ENCODE results near the gene MRPL47. TPM values are rescaled to one million over a fixed set of nuclear protein-coding genes. Genes with fewer than 3 reads are reported as not detected.

MRPL47 gene
- total and polyA plus RNA-seq, 2 experiments from 2014 or later = 46.7 to 229 TPM

GRCh38 chr3:179560791-179561190 lies 43.6 kb downstream of the MRPL47 start:
- Histone ChIP-seq H3K4me3 (no peak overlapping the region), H3K27ac (ENCODE audit: low read depth) (no peak overlapping the region), H3K36me3 (ENCODE audit: insufficient read depth) (no peaks in the 10 kb centered on the region), H3K27me3 (ENCODE audit: insufficient read depth) (no peaks in the 10 kb centered on the region), H3F3A (replicated peaks; ENCODE audit: low read depth) (no peaks in the 10 kb centered on the region), H3K4me1 (ENCODE audit: insufficient read depth) (no peaks in the 10 kb centered on the region), H3K4me2 (no peak overlapping the region), H3K9me2 (ENCODE audit: insufficient read depth) (no peaks in the 10 kb centered on the region), H2AFZ (no peak overlapping the region), H4K20me1 (replicated peaks; ENCODE audit: insufficient read depth) (peaks cover 21% of the 10 kb centered on the region), H3K79me2 (replicated peaks; ENCODE audit: insufficient read depth) (peaks cover 23% of the 10 kb centered on the region)
- TF ChIP-seq ZNF114 (CRISPR knock-in tag; IDR thresholded peaks at IDR 0.05) (no peak), ZNF331 (CRISPR knock-in tag; IDR thresholded peaks at IDR 0.05; ENCODE audit: low read depth) (no peak)
- Mint-ChIP-seq H3K4me1 (peaks cover 5% of the 10 kb centered on the region; the same call in 1 of the 3 replicates), H3K27me3 (ENCODE audit: insufficient read depth, low read depth, poor library complexity) (peaks cover 11% of the 10 kb centered on the region), H3K4me3 (no peak overlapping the region), H3K36me3 (ENCODE audit: low read depth) (no peaks in the 10 kb centered on the region), H3K27ac (no peak overlapping the region), H3K9me3 (no peaks in the 10 kb centered on the region)
- DNase-seq (ENCODE audit: low spot score) = no peak
- ATAC-seq = no peak

- Mint-ChIP-seq H3K4me3 (no peak overlapping the region), H3K27ac (no peak overlapping the region; the same call in 1 of the 2 replicates), H3K36me3 (ENCODE audit: low read depth) (no peaks in the 10 kb centered on the region), H3K27me3 (ENCODE audit: insufficient read depth, low read depth, poor library complexity) (peaks cover 11% of the 10 kb centered on the region), H3K4me1 (peaks cover 2% of the 10 kb centered on the region; the same call in 1 of the 3 replicates), H3K9me3 (no peaks in the 10 kb centered on the region)
- Histone ChIP-seq H3F3A (replicated peaks; ENCODE audit: low read depth) (no peaks in the 10 kb centered on the region), H3K4me3 (no peak overlapping the region), H2AFZ (no peak overlapping the region), H3K4me2 (no peak overlapping the region), H3K9me2 (ENCODE audit: insufficient read depth) (no peaks in the 10 kb centered on the region), H4K20me1 (replicated peaks; ENCODE audit: insufficient read depth) (peaks cover 3% of the 10 kb centered on the region; the same call in 1 of the 2 replicates), H3K27me3 (ENCODE audit: insufficient read depth) (no peaks in the 10 kb centered on the region), H3K79me2 (replicated peaks; ENCODE audit: insufficient read depth) (peaks cover 4% of the 10 kb centered on the region), H3K4me1 (ENCODE audit: insufficient read depth) (no peaks in the 10 kb centered on the region), H3K36me3 (ENCODE audit: insufficient read depth) (no peaks in the 10 kb centered on the region), H3K27ac (ENCODE audit: low read depth) (no peak overlapping the region)
- DNase-seq (ENCODE audit: low spot score) = peak; percentile 83
- ATAC-seq = no peak
- TF ChIP-seq POLR2AphosphoS5 (IDR thresholded peaks at IDR 0.05; ENCODE audit: low read depth) = no peak
- TF ChIP-seq ZNF331 (CRISPR knock-in tag; IDR thresholded peaks at IDR 0.05; ENCODE audit: low read depth) = no peak
- peak; percentile 97 to 98 for TF ChIP-seq CTCF (conservative IDR thresholded peaks at IDR 0.05; ENCODE audit: low read depth in 2 of 2)
- TF ChIP-seq STAT1 (IDR thresholded peaks at IDR 0.05; ENCODE audit: unreplicated experiment) = no peak
- no peak for TF ChIP-seq REST (IDR thresholded peaks at IDR 0.05; ENCODE audit: unreplicated experiment)
- TF ChIP-seq EZH2phosphoT487 (IDR thresholded peaks at IDR 0.05; ENCODE audit: unreplicated experiment) = no peak
Observed at GRCh38 chr3:179558742-179559364, 45.6 kb downstream of the MRPL47 start.

Data from GM23338 (cell line).